HepG2 (cell line): ENCODE data around the gene TAS1R1. TPM values are rescaled to one million over a fixed set of nuclear protein-coding genes. Genes with fewer than 3 reads are reported as not detected.
A peak's percentile ranks its signal among the peaks of the same experiment; 100 is the strongest.

Experiments used
- CAMTA2 ChIP-seq: sonication (generic); formaldehyde crosslinking; IDR thresholded peaks from 2 replicates; pipeline ENCODE4 v1.4.0; 2020; ENCODE audit warnings: mild to moderate bottlenecking, missing genetic modification reagents, borderline replicate concordance
- ELF3 ChIP-seq: IDR thresholded peaks from 2 replicates; pipeline ENCODE4 v1.6.1; 2016; ENCODE audit warnings: missing genetic modification reagents, missing compliant biosample characterization
- HHEX ChIP-seq: IDR thresholded peaks from 2 replicates; pipeline ENCODE4 v1.6.1; 2016; ENCODE audit warnings: control low read depth
- HIVEP1 ChIP-seq: sonication (generic); formaldehyde crosslinking; IDR thresholded peaks from 2 replicates; pipeline ENCODE4 v1.4.0; 2020; ENCODE audit warnings: mild to moderate bottlenecking, missing genetic modification reagents
- HNRNPH1 ChIP-seq: fragments of 200-400 bp; formaldehyde crosslinking; optimal IDR thresholded peaks from 2 replicates; pipeline ENCODE3; 2017; ENCODE audit warnings: mild to moderate bottlenecking, low read depth, low read length
- KMT2A ChIP-seq: sonication (generic); formaldehyde crosslinking; IDR thresholded peaks from 2 replicates; pipeline ENCODE4 v1.4.0; 2020; ENCODE audit warnings: missing genetic modification reagents
- NR3C1 ChIP-seq: sonication (generic); formaldehyde crosslinking; IDR thresholded peaks from 2 replicates; pipeline ENCODE4 v1.4.0; 2020; ENCODE audit warnings: missing genetic modification reagents
- PHF20 ChIP-seq: sonication (generic); formaldehyde crosslinking; IDR thresholded peaks from 2 replicates; pipeline ENCODE4 v1.5.0; 2020; ENCODE audit warnings: mild to moderate bottlenecking, missing genetic modification reagents
- RORA ChIP-seq: sonication (generic); formaldehyde crosslinking; IDR thresholded peaks from 2 replicates; pipeline ENCODE4 v1.5.0; 2020; ENCODE audit warnings: mild to moderate bottlenecking, missing genetic modification reagents, moderate library complexity
- SALL1 ChIP-seq: sonication (generic); formaldehyde crosslinking; IDR thresholded peaks from 2 replicates; pipeline ENCODE4 v1.8.0; 2022; ENCODE audit warnings: mild to moderate bottlenecking, missing genetic modification reagents
- SNRNP70 ChIP-seq: fragments of 200-400 bp; formaldehyde crosslinking; IDR thresholded peaks from 2 replicates; pipeline ENCODE4 v1.6.1; 2017; ENCODE audit warnings: mild to moderate bottlenecking, low read depth, low read length, moderate library complexity
- SRSF9 ChIP-seq: fragments of 200-400 bp; formaldehyde crosslinking; IDR thresholded peaks from 2 replicates; pipeline ENCODE4 v1.6.1; 2018; ENCODE audit warnings: borderline replicate concordance, mild to moderate bottlenecking, low read depth, low read length; ENCODE audit not compliant: insufficient read depth, poor library complexity, severe bottlenecking
- XBP1 ChIP-seq: sonication (generic); formaldehyde crosslinking; IDR thresholded peaks from 2 replicates; pipeline ENCODE4 v1.5.0; 2020; ENCODE audit warnings: missing genetic modification reagents
- ZFP62 ChIP-seq: sonication (generic); formaldehyde crosslinking; IDR thresholded peaks from 2 replicates; pipeline ENCODE4 v1.4.0; 2020; ENCODE audit warnings: missing genetic modification reagents
- ZNF292 ChIP-seq: sonication (generic); formaldehyde crosslinking; IDR thresholded peaks from 2 replicates; pipeline ENCODE4 v1.8.1; 2022; ENCODE audit warnings: mild to moderate bottlenecking, low read depth, missing genetic modification reagents, borderline replicate concordance
- ZNF572 ChIP-seq: sonication (generic); formaldehyde crosslinking; IDR thresholded peaks from 2 replicates; pipeline ENCODE4 v1.5.1; 2020; ENCODE audit warnings: mild to moderate bottlenecking, missing genetic modification reagents
- ZNF605 ChIP-seq: sonication (generic); formaldehyde crosslinking; IDR thresholded peaks from 2 replicates; pipeline ENCODE4 v1.8.0; 2022; ENCODE audit warnings: mild to moderate bottlenecking, missing genetic modification reagents
- ZNF747 ChIP-seq: sonication (generic); formaldehyde crosslinking; IDR thresholded peaks from 2 replicates; pipeline ENCODE4 v1.8.1; 2023; ENCODE audit warnings: missing genetic modification reagents, mild to moderate bottlenecking, borderline replicate concordance
- ZNF841 ChIP-seq: sonication (generic); formaldehyde crosslinking; IDR thresholded peaks from 2 replicates; pipeline ENCODE4 v1.8.1; 2023; ENCODE audit warnings: missing genetic modification reagents, borderline replicate concordance
- ZNF878 ChIP-seq: sonication (generic); formaldehyde crosslinking; IDR thresholded peaks from 2 replicates; pipeline ENCODE4 v1.8.1; 2023; ENCODE audit warnings: mild to moderate bottlenecking, missing genetic modification reagents, moderate library complexity
- polyA plus RNA-seq, 8 experiments: library from polyadenylated mRNA; depleted of rRNA in 3 of 8; stranded (reverse) in 7 of 8; unstranded in 1 of 8; fragments of >200 nt; fragmentation: Illumina TruSeq in 4 of 8; extraction: Trizol in 4 of 8; gene quantifications; 2 replicates each; pipeline versions ENCODE4 v1.2.1 to v1.2.3, GENCODE V29; 2011 to 2016; ENCODE audit warnings: low read depth in 4 of 8, missing spikeins in 1 of 8, mixed read lengths in 1 of 8; ENCODE audit not compliant: insufficient read depth in 1 of 8
- total RNA-seq, 5 experiments: library from RNA; depleted of rRNA; stranded (reverse); fragments of >200 nt; fragmentation: Illumina TruSeq; extraction: Trizol; gene quantifications; 2 replicates each; pipeline ENCODE4 v1.2.3, GENCODE V29; 2016; ENCODE audit warnings: low read depth in 1 of 5
- TF ChIP-seq, protein P1 (sequence below): sonication (generic); formaldehyde crosslinking; IDR thresholded peaks from 2 replicates; pipeline ENCODE4 v1.4.0; 2020; ENCODE audit warnings: missing genetic modification reagents, low read depth, mild to moderate bottlenecking, borderline replicate concordance
- TF ChIP-seq, protein P2 (sequence below): sonication (generic); formaldehyde crosslinking; IDR thresholded peaks from 2 replicates; pipeline ENCODE4 v1.5.1; 2020; ENCODE audit warnings: missing genetic modification reagents, mild to moderate bottlenecking, borderline replicate concordance
- TF ChIP-seq, protein P3 (sequence below): sonication (generic); formaldehyde crosslinking; conservative IDR thresholded peaks from 2 replicates; pipeline ENCODE4 v1.4.0; 2020; ENCODE audit warnings: missing genetic modification reagents
- TF ChIP-seq, protein P4 (sequence below): sonication (generic); formaldehyde crosslinking; conservative IDR thresholded peaks from 2 replicates; pipeline ENCODE4 v1.4.0; 2020; ENCODE audit warnings: mild to moderate bottlenecking, missing genetic modification reagents, moderate library complexity

TAS1R1 gene
- total and polyA plus RNA-seq, 2 of the 13 experiments (the other 11 are each of a cell fraction or from before 2014, with no cell fraction given), result 1.4 to 1.6 TPM

DNA sequence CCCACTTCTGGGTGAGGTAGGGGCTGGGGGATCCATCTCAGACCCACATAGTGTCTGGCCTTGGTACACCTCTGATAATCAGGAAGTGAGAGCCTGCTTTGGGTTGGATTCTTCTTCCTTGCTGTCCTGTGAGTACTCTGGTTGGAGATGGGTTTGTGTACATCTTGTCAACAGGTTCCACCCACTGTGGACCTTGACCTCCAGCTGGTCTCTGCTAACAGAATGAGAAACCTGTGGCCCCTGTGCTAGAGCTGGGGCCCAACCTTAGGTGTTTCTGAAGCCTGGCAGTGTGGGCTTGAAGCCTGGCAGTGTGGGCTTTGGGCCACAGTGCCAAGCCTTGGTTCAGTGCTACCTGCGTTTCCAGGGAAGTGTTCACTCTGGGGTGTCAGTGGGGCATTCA is 27.3 kb downstream of the TAS1R1 start (continued):
- TF ChIP-seq, protein P1, sequence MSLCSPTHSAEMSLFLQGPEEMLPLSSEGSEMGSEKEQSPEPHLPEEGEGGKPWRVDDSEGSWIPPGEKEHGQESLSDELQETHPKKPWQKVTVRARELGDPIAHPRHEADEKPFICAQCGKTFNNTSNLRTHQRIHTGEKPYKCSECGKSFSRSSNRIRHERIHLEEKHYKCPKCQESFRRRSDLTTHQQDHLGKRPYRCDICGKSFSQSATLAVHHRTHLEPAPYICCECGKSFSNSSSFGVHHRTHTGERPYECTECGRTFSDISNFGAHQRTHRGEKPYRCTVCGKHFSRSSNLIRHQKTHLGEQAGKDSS, result peak; percentile 86
- no peak for TF ChIP-seq HNRNPH1
- TF ChIP-seq SRSF9, result no peak
- TF ChIP-seq ZFP62, result no peak
- TF ChIP-seq CAMTA2 (CRISPR knock-in tag), result no peak
- no peak for TF ChIP-seq SNRNP70
- TF ChIP-seq ZNF605 (CRISPR knock-in tag), result no peak
- TF ChIP-seq SALL1 (CRISPR knock-in tag), result peak; percentile 88
- no peak; the same call in 1 of the 2 replicates for TF ChIP-seq ZNF292 (CRISPR knock-in tag)
- no peak for TF ChIP-seq HHEX (CRISPR knock-in tag)
- TF ChIP-seq HIVEP1 (CRISPR knock-in tag), result no peak; the same call in 1 of the 2 replicates
- no peak for TF ChIP-seq ZNF572 (CRISPR knock-in tag)
- TF ChIP-seq, protein P2, sequence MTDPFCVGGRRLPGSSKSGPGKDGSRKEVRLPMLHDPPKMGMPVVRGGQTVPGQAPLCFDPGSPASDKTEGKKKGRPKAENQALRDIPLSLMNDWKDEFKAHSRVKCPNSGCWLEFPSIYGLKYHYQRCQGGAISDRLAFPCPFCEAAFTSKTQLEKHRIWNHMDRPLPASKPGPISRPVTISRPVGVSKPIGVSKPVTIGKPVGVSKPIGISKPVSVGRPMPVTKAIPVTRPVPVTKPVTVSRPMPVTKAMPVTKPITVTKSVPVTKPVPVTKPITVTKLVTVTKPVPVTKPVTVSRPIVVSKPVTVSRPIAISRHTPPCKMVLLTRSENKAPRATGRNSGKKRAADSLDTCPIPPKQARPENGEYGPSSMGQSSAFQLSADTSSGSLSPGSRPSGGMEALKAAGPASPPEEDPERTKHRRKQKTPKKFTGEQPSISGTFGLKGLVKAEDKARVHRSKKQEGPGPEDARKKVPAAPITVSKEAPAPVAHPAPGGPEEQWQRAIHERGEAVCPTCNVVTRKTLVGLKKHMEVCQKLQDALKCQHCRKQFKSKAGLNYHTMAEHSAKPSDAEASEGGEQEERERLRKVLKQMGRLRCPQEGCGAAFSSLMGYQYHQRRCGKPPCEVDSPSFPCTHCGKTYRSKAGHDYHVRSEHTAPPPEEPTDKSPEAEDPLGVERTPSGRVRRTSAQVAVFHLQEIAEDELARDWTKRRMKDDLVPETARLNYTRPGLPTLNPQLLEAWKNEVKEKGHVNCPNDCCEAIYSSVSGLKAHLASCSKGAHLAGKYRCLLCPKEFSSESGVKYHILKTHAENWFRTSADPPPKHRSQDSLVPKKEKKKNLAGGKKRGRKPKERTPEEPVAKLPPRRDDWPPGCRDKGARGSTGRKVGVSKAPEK (CRISPR knock-in tag), result no peak
- TF ChIP-seq PHF20 (CRISPR knock-in tag), result peak; percentile 40; the same call in 1 of the 2 replicates
- no peak for TF ChIP-seq NR3C1 (CRISPR knock-in tag)
- no peak for TF ChIP-seq KMT2A (CRISPR knock-in tag)
- no peak for TF ChIP-seq ZNF841
- no peak for TF ChIP-seq RORA (CRISPR knock-in tag)
- no peak for TF ChIP-seq XBP1
- TF ChIP-seq, protein P3, sequence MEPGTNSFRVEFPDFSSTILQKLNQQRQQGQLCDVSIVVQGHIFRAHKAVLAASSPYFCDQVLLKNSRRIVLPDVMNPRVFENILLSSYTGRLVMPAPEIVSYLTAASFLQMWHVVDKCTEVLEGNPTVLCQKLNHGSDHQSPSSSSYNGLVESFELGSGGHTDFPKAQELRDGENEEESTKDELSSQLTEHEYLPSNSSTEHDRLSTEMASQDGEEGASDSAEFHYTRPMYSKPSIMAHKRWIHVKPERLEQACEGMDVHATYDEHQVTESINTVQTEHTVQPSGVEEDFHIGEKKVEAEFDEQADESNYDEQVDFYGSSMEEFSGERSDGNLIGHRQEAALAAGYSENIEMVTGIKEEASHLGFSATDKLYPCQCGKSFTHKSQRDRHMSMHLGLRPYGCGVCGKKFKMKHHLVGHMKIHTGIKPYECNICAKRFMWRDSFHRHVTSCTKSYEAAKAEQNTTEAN, result no peak
- TF ChIP-seq, protein P4, sequence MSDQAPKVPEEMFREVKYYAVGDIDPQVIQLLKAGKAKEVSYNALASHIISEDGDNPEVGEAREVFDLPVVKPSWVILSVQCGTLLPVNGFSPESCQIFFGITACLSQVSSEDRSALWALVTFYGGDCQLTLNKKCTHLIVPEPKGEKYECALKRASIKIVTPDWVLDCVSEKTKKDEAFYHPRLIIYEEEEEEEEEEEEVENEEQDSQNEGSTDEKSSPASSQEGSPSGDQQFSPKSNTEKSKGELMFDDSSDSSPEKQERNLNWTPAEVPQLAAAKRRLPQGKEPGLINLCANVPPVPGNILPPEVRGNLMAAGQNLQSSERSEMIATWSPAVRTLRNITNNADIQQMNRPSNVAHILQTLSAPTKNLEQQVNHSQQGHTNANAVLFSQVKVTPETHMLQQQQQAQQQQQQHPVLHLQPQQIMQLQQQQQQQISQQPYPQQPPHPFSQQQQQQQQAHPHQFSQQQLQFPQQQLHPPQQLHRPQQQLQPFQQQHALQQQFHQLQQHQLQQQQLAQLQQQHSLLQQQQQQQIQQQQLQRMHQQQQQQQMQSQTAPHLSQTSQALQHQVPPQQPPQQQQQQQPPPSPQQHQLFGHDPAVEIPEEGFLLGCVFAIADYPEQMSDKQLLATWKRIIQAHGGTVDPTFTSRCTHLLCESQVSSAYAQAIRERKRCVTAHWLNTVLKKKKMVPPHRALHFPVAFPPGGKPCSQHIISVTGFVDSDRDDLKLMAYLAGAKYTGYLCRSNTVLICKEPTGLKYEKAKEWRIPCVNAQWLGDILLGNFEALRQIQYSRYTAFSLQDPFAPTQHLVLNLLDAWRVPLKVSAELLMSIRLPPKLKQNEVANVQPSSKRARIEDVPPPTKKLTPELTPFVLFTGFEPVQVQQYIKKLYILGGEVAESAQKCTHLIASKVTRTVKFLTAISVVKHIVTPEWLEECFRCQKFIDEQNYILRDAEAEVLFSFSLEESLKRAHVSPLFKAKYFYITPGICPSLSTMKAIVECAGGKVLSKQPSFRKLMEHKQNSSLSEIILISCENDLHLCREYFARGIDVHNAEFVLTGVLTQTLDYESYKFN (CRISPR knock-in tag), result peak; percentile 94
- TF ChIP-seq ZNF747, result no peak
- peak; percentile 91 for TF ChIP-seq ELF3 (CRISPR knock-in tag)
- 0 out of 2 replicates have a peak, but pooled peaks have one; percentile 44 for TF ChIP-seq ZNF878 (CRISPR knock-in tag)
